ENCODE measurements around the gene R3HDM1. TPM values are rescaled to one million over a fixed set of nuclear protein-coding genes. Genes with fewer than 3 reads are reported as not detected.
"Not testable (repeated sequence)": the region's sequence is repeated elsewhere in the genome, so short reads cannot be mapped to it uniquely, and the experiment has no call there.

R3HDM1 gene
- total RNA-seq, 2 experiments from 2014 or later: 48.4 to 48.7 TPM

GRCh38 chr2:135533545-135533944 is 2.3 kb downstream of the R3HDM1 start:
- DNase-seq; H3K9me3 Mint-ChIP-seq; H3K27ac Mint-ChIP-seq; H3K27me3 Mint-ChIP-seq; ATAC-seq (ENCODE audit: low read depth); POLR2A ChIA-PET: not testable (repeated sequence)
- Mint-ChIP-seq H3K4me1 (peaks cover 25% of the 10 kb centered on the region), H3K4me3 (peak overlapping the region; percentile 32), H3K36me3 (peaks cover 12% of the 10 kb centered on the region)

GRCh38 chr2:135546436-135546835 is 15.2 kb downstream of the R3HDM1 start:
- Mint-ChIP-seq H3K27me3 (no peaks in the 10 kb centered on the region), H3K36me3 (peaks cover 23% of the 10 kb centered on the region), H3K4me3 (no peak overlapping the region), H3K27ac (no peak overlapping the region), H3K9me3 (no peaks in the 10 kb centered on the region), H3K4me1 (peaks cover 11% of the 10 kb centered on the region)
- POLR2A ChIA-PET: no interaction called here
- peak; percentile 45 for ATAC-seq (ENCODE audit: low read depth)
- DNase-seq: no peak

GRCh38 chr2:135547311-135547710 is 16.0 kb downstream of the R3HDM1 start:
- H3K4me3 Mint-ChIP-seq: no peak overlapping the region
- H3K4me1 Mint-ChIP-seq: peaks cover 11% of the 10 kb centered on the region
- H3K36me3 Mint-ChIP-seq: peaks cover 20% of the 10 kb centered on the region
- DNase-seq: no peak
- no peaks in the 10 kb centered on the region for H3K27me3 Mint-ChIP-seq
- POLR2A ChIA-PET: no interaction called here
- no peak overlapping the region for H3K27ac Mint-ChIP-seq
- no peaks in the 10 kb centered on the region for H3K9me3 Mint-ChIP-seq
- ATAC-seq (ENCODE audit: low read depth): no peak

- Mint-ChIP-seq H3K27me3 (no peaks in the 10 kb centered on the region), H3K4me1 (peaks cover 5% of the 10 kb centered on the region), H3K27ac (no peak overlapping the region), H3K36me3 (peaks cover 20% of the 10 kb centered on the region), H3K4me3 (no peak overlapping the region), H3K9me3 (no peaks in the 10 kb centered on the region)
- no peak for ATAC-seq (ENCODE audit: low read depth)
- POLR2A ChIA-PET: no interaction called here
- DNase-seq: no peak
These were observed 20.1 kb downstream of the R3HDM1 start for GRCh38 chr2:135551356-135551755.

- no peak for DNase-seq
- Mint-ChIP-seq H3K4me3 (no peak overlapping the region), H3K4me1 (peaks cover 2% of the 10 kb centered on the region), H3K27ac (no peak overlapping the region), H3K36me3 (peaks cover 19% of the 10 kb centered on the region), H3K27me3 (no peaks in the 10 kb centered on the region), H3K9me3 (no peaks in the 10 kb centered on the region)
- POLR2A ChIA-PET: no interaction called here
- no peak for ATAC-seq (ENCODE audit: low read depth)
These were observed 21.6 kb downstream of the R3HDM1 start for GRCh38 chr2:135552887-135553286.

GRCh38 chr2:135555311-135555710 is 24.0 kb downstream of the R3HDM1 start:
- DNase-seq (no peak), ATAC-seq (ENCODE audit: low read depth) (no peak)
- POLR2A ChIA-PET: no interaction called here
- no peak overlapping the region for H3K4me3 Mint-ChIP-seq
- no peaks in the 10 kb centered on the region for H3K27me3 Mint-ChIP-seq
- peaks cover 19% of the 10 kb centered on the region for H3K36me3 Mint-ChIP-seq
- no peaks in the 10 kb centered on the region for H3K9me3 Mint-ChIP-seq
- H3K27ac Mint-ChIP-seq: no peak overlapping the region
- peaks cover 2% of the 10 kb centered on the region for H3K4me1 Mint-ChIP-seq

- H3K27ac Mint-ChIP-seq: no peak overlapping the region
- ATAC-seq (ENCODE audit: low read depth): no peak
These were observed 26.2 kb downstream of the R3HDM1 start for GRCh38 chr2:135557530-135557929.

GRCh38 chr2:135561925-135562324 is 30.6 kb downstream of the R3HDM1 start:
- Mint-ChIP-seq H3K4me3 (no peak overlapping the region), H3K27ac (no peak overlapping the region), H3K36me3 (peaks cover 20% of the 10 kb centered on the region), H3K9me3 (peaks cover 2% of the 10 kb centered on the region), H3K27me3 (no peaks in the 10 kb centered on the region), H3K4me1 (peaks cover 6% of the 10 kb centered on the region)
- POLR2A ChIA-PET: no interaction called here
- DNase-seq (no peak), ATAC-seq (ENCODE audit: low read depth) (no peak)

More at GRCh38 chr2:135557530-135557929, 26.2 kb downstream of the R3HDM1 start:
- no peak for DNase-seq
- POLR2A ChIA-PET: no interaction called here
- Mint-ChIP-seq H3K36me3 (peaks cover 22% of the 10 kb centered on the region), H3K9me3 (no peaks in the 10 kb centered on the region), H3K4me3 (no peak overlapping the region), H3K27me3 (no peaks in the 10 kb centered on the region), H3K4me1 (peaks cover 2% of the 10 kb centered on the region)

- Mint-ChIP-seq H3K36me3 (peaks cover 14% of the 10 kb centered on the region), H3K27me3 (no peaks in the 10 kb centered on the region), H3K4me1 (peaks cover 4% of the 10 kb centered on the region), H3K27ac (no peak overlapping the region), H3K9me3 (peaks cover 2% of the 10 kb centered on the region), H3K4me3 (no peak overlapping the region)
- no peak for ATAC-seq (ENCODE audit: low read depth)
- DNase-seq: no peak
- POLR2A ChIA-PET: no interaction called here
These were observed 32.5 kb downstream of the R3HDM1 start for GRCh38 chr2:135563793-135564192.

- H3K9me3 Mint-ChIP-seq: no peaks in the 10 kb centered on the region
- no peak for DNase-seq
- H3K4me1 Mint-ChIP-seq: peaks cover 2% of the 10 kb centered on the region
- H3K27me3 Mint-ChIP-seq: no peaks in the 10 kb centered on the region
- H3K27ac Mint-ChIP-seq: no peak overlapping the region
- no peak overlapping the region for H3K4me3 Mint-ChIP-seq
- ATAC-seq (ENCODE audit: low read depth): no peak
- POLR2A ChIA-PET: no interaction called here
- peaks cover 8% of the 10 kb centered on the region for H3K36me3 Mint-ChIP-seq
These were observed 39.6 kb downstream of the R3HDM1 start for GRCh38 chr2:135570884-135571283.

GRCh38 chr2:135573620-135574019 is 42.3 kb downstream of the R3HDM1 start:
- DNase-seq (no peak), ATAC-seq (ENCODE audit: low read depth) (no peak)
- POLR2A ChIA-PET: no interaction called here
- H3K27ac Mint-ChIP-seq: no peak overlapping the region
- no peak overlapping the region for H3K4me3 Mint-ChIP-seq
- H3K36me3 Mint-ChIP-seq: peaks cover 11% of the 10 kb centered on the region
- no peaks in the 10 kb centered on the region for H3K9me3 Mint-ChIP-seq
- peaks cover 2% of the 10 kb centered on the region for H3K4me1 Mint-ChIP-seq
- H3K27me3 Mint-ChIP-seq: no peaks in the 10 kb centered on the region

- Mint-ChIP-seq H3K4me1 (peaks cover 10% of the 10 kb centered on the region), H3K9me3 (no peaks in the 10 kb centered on the region)
These were observed 50.0 kb downstream of the R3HDM1 start for GRCh38 chr2:135581282-135581681.

GRCh38 chr2:135582383-135582782 is 51.1 kb downstream of the R3HDM1 start:
- DNase-seq (no peak), ATAC-seq (ENCODE audit: low read depth) (no peak)
- Mint-ChIP-seq H3K9me3 (no peaks in the 10 kb centered on the region), H3K36me3 (peaks cover 10% of the 10 kb centered on the region), H3K27ac (no peak overlapping the region), H3K4me3 (no peak overlapping the region), H3K4me1 (peaks cover 10% of the 10 kb centered on the region), H3K27me3 (no peaks in the 10 kb centered on the region)
- POLR2A ChIA-PET: no interaction called here

More at GRCh38 chr2:135581282-135581681, 50.0 kb downstream of the R3HDM1 start:
- H3K27me3 Mint-ChIP-seq: no peaks in the 10 kb centered on the region
- DNase-seq: no peak
- no peak for ATAC-seq (ENCODE audit: low read depth)
- H3K4me3 Mint-ChIP-seq: no peak overlapping the region
- POLR2A ChIA-PET: no interaction called here
- H3K27ac Mint-ChIP-seq: no peak overlapping the region
- H3K36me3 Mint-ChIP-seq: peaks cover 12% of the 10 kb centered on the region

GRCh38 chr2:135585586-135585985 is 54.3 kb downstream of the R3HDM1 start:
- POLR2A ChIA-PET: no interaction called here
- ATAC-seq (ENCODE audit: low read depth): no peak

GRCh38 chr2:135586148-135586547 is 54.9 kb downstream of the R3HDM1 start:
- H3K27me3 Mint-ChIP-seq: no peaks in the 10 kb centered on the region
- no peak overlapping the region for H3K4me3 Mint-ChIP-seq
- no peak overlapping the region for H3K27ac Mint-ChIP-seq
- ATAC-seq (ENCODE audit: low read depth): no peak
- H3K4me1 Mint-ChIP-seq: peaks cover 18% of the 10 kb centered on the region
- POLR2A ChIA-PET: no interaction called here
- no peaks in the 10 kb centered on the region for H3K9me3 Mint-ChIP-seq
- H3K36me3 Mint-ChIP-seq: peaks cover 15% of the 10 kb centered on the region
- no peak for DNase-seq

More at GRCh38 chr2:135585586-135585985, 54.3 kb downstream of the R3HDM1 start:
- H3K27ac Mint-ChIP-seq: no peak overlapping the region
- peaks cover 17% of the 10 kb centered on the region for H3K36me3 Mint-ChIP-seq
- no peaks in the 10 kb centered on the region for H3K9me3 Mint-ChIP-seq
- no peaks in the 10 kb centered on the region for H3K27me3 Mint-ChIP-seq
- no peak overlapping the region for H3K4me3 Mint-ChIP-seq
- H3K4me1 Mint-ChIP-seq: peaks cover 15% of the 10 kb centered on the region
- DNase-seq: no peak
